GM12878 (cell line): ENCODE measurements around the gene CACYBP. TPM values are rescaled to one million over a fixed set of nuclear protein-coding genes. Genes with fewer than 3 reads are reported as not detected.

Experiments
- ATAC-seq: fragments of 200-7000 bp; cut with Tn5 transposase; 3 replicates; pipeline ENCODE4 v1.9.1; 2020; ENCODE audit warnings: mild to moderate bottlenecking, moderate library complexity
- BruUV-seq: library from RNA; stranded (reverse); fragments of 400-500 nt; replicated peaks from 2 replicates; lab custom pipeline; 2021; lab: Mats Ljungman, UMichigan
- CTCF ChIA-PET: fragments of 300-600 bp; sonication (Branson Sonifier 250); formaldehyde crosslinking; extraction: SDS; loops from one replicate; lab custom pipeline; 2021; ENCODE audit warnings: inconsistent platforms; lab: Yijun Ruan, JAX
- POLR2A ChIA-PET: fragments of 350-600 bp; formaldehyde crosslinking; extraction: SDS; loops from one replicate; lab custom pipeline; 2021; ENCODE audit warnings: inconsistent platforms; lab: Charles Lee
- RAD21 ChIA-PET: fragments of 300-600 bp; sonication (Branson Sonifier 250); formaldehyde crosslinking; loops from one replicate; lab custom pipeline; 2023; ENCODE audit warnings: antibody characterized with exemption; ENCODE audit not compliant: unreplicated experiment; lab: Charles Lee
- SMC1A ChIA-PET: fragments of 300-600 bp; sonication (Branson Sonifier 250); formaldehyde crosslinking; loops from one replicate; lab custom pipeline; 2023; ENCODE audit not compliant: unreplicated experiment, uncharacterized antibody; lab: Charles Lee
- DNase-seq: peaks from one replicate; pipeline ENCODE4 v3.0.0-alpha.2; 2011; ENCODE audit warnings: low read depth, low spot score
- FAIRE-seq: peaks from 3 replicates; lab custom pipeline; 2011; peaks lifted over from hg19 to GRCh38; lab: Jason Lieb, UNC
- H2AFZ ChIP-seq: 2 replicates; pipeline ENCODE4 v1.6.0; 2011; ENCODE audit warnings: low read depth, low read length, control low read depth; ENCODE audit not compliant: control insufficient read depth
- H3K27ac ChIP-seq: 2 replicates; pipeline ENCODE4 v1.5.1; 2011; ENCODE audit warnings: control low read depth; ENCODE audit not compliant: control insufficient read depth, insufficient read depth
- H3K27me3 ChIP-seq, 2 experiments: replicated peaks in 1 of 2; 2 replicates each; pipeline versions ENCODE4 v1.6.0 to v1.6.1; 2011; ENCODE audit warnings: low read length in 1 of 2; ENCODE audit not compliant: control insufficient read depth in 2 of 2, insufficient read depth in 2 of 2
- H3K36me3 ChIP-seq, 2 experiments: 2 replicates each; pipeline ENCODE4 v1.5.1; 2011; ENCODE audit warnings: low read length in 1 of 2; ENCODE audit not compliant: control insufficient read depth in 2 of 2, insufficient read depth in 2 of 2
- H3K4me1 ChIP-seq: 2 replicates; pipeline ENCODE4 v1.6.1; 2011; ENCODE audit warnings: mild to moderate bottlenecking, low read length, moderate library complexity, mixed read lengths; ENCODE audit not compliant: control insufficient read depth, insufficient read depth
- H3K4me2 ChIP-seq: 2 replicates; pipeline ENCODE4 v1.6.0; 2011; ENCODE audit warnings: control low read depth; ENCODE audit not compliant: control insufficient read depth, insufficient read depth
- H3K4me3 ChIP-seq: fragments of 200-600 bp; sonication (generic); 2 replicates; pipeline ENCODE4 v1.5.1; 2016
- H3K79me2 ChIP-seq: 2 replicates; pipeline ENCODE4 v1.6.0; 2011; ENCODE audit warnings: low read length; ENCODE audit not compliant: control insufficient read depth, insufficient read depth
- H3K9ac ChIP-seq: 2 replicates; pipeline ENCODE4 v1.8.0; 2011; ENCODE audit warnings: low read length, control low read depth, mixed read lengths; ENCODE audit not compliant: control insufficient read depth, insufficient read depth
- H3K9me3 ChIP-seq: replicated peaks from 3 replicates; pipeline ENCODE4 v1.5.1; 2011; ENCODE audit warnings: mild to moderate bottlenecking, low read length; ENCODE audit not compliant: control insufficient read depth, insufficient read depth
- H4K20me1 ChIP-seq: 2 replicates; pipeline ENCODE4 v1.6.0; 2011; ENCODE audit not compliant: control insufficient read depth, insufficient read depth
- CBFB ChIP-seq: IDR thresholded peaks from 2 replicates; pipeline ENCODE4 v1.6.1; 2016; ENCODE audit warnings: antibody characterized with exemption, low read depth
- CBX5 ChIP-seq: sonication (generic); IDR thresholded peaks from 2 replicates; pipeline ENCODE4 v1.6.1; 2016; ENCODE audit warnings: low read depth, moderate library complexity, mild to moderate bottlenecking, inconsistent platforms
- CHD4 ChIP-seq: fragments of 200-600 bp; sonication (generic); IDR thresholded peaks from 2 replicates; pipeline ENCODE4 v1.6.1; 2016; ENCODE audit warnings: mild to moderate bottlenecking
- GATAD2B ChIP-seq: fragments of 450-650 bp; conservative IDR thresholded peaks from 2 replicates; pipeline ENCODE4 v1.6.1; 2017; ENCODE audit warnings: low read depth, mild to moderate bottlenecking, moderate library complexity
- HDAC6 ChIP-seq: fragments of 200-600 bp; sonication (generic); IDR thresholded peaks from one replicate; pipeline ENCODE4 v1.8.0; 2017; ENCODE audit warnings: antibody characterized with exemption; ENCODE audit not compliant: unreplicated experiment
- IKZF1 ChIP-seq: fragments of 450-650 bp; conservative IDR thresholded peaks from 2 replicates; pipeline ENCODE4 v1.6.1; 2017; ENCODE audit warnings: antibody characterized with exemption, mild to moderate bottlenecking
- KLF5 ChIP-seq: fragments of 450-650 bp; IDR thresholded peaks from 2 replicates; pipeline ENCODE4 v1.6.1; 2014; ENCODE audit warnings: mild to moderate bottlenecking; ENCODE audit not compliant: partially characterized antibody
- MEF2A ChIP-seq: IDR thresholded peaks from 2 replicates; pipeline ENCODE4 v1.6.1; 2011; ENCODE audit warnings: low read depth, mild to moderate bottlenecking, low read length, moderate library complexity; ENCODE audit not compliant: insufficient read depth
- POLR2AphosphoS2 ChIP-seq: IDR thresholded peaks from 2 replicates; pipeline ENCODE4 v1.6.1; 2011; ENCODE audit warnings: low read depth, mild to moderate bottlenecking, low read length, improper control_type of control experiment, moderate library complexity
- RB1 ChIP-seq: fragments of 450-650 bp; formaldehyde crosslinking; IDR thresholded peaks from 2 replicates; pipeline ENCODE4 v1.6.1; 2017; ENCODE audit warnings: mild to moderate bottlenecking, borderline replicate concordance
- TCF3 ChIP-seq: IDR thresholded peaks from 2 replicates; pipeline ENCODE4 v1.6.1; 2012; ENCODE audit warnings: low read depth, mild to moderate bottlenecking, low read length, borderline replicate concordance; ENCODE audit not compliant: insufficient read depth
- ZBTB4 ChIP-seq: fragments of 450-650 bp; formaldehyde crosslinking; IDR thresholded peaks from 2 replicates; pipeline ENCODE4 v1.4.0; 2022; ENCODE audit warnings: mild to moderate bottlenecking, moderate library complexity
- WGBS: methylation state at CpG from one replicate; pipeline ENCODE4 v1.1.6; 2016; ENCODE audit warnings: low lambda C conversion rate; ENCODE audit not compliant: insufficient replicate concordance, insufficient coverage; ENCODE audit errors: missing lambda C conversion rate; 5-methylcytosine and 5-hydroxymethylcytosine counted together
- in situ Hi-C: fragments of 300-500 bp; cut with MboI; formaldehyde crosslinking; loops from 9 replicates; pipeline ENCODE4 v1.14.3; 2018; ENCODE audit warnings: mixed read lengths
- intact Hi-C: fragments of 100-400 bp; cut with micrococcal nuclease; formaldehyde crosslinking; loops from one replicate; pipeline ENCODE4 v1.14.2; 2022; ENCODE audit not compliant: unreplicated experiment
- polyA plus RNA-seq, 11 experiments: library from polyadenylated mRNA; depleted of rRNA in 4 of 11; unstranded in 6 of 11; stranded (reverse) in 5 of 11; fragments of >200 nt; fragmentation: Nextera tagmentation in 4 of 11; fragmentation: Illumina TruSeq in 1 of 11; extraction: Ambion mirVana in 4 of 11; extraction: Trizol in 1 of 11; gene quantifications; 1 replicate in 1 of 11; 2 replicates in 10 of 11; pipeline versions ENCODE4 v1.2.1 to v1.2.3, GENCODE V29; 2011 to 2016; ENCODE audit warnings: inconsistent platforms in 2 of 11, missing spikeins in 2 of 11, low read depth in 1 of 11
- total RNA-seq, 4 experiments: library from RNA; depleted of rRNA in 3 of 4; stranded (reverse); fragments of >200 nt in 3 of 4; fragmentation: Illumina TruSeq in 1 of 4; extraction: Trizol in 1 of 4; gene quantifications; 2 replicates each; pipeline versions ENCODE4 v1.2.1 to v1.2.3, GENCODE V29; 2013 to 2021
- TF ChIP-seq, protein P1 (sequence below): IDR thresholded peaks from 2 replicates; pipeline ENCODE4 v1.6.1; 2012; ENCODE audit warnings: low read depth, low read length, improper control_type of control experiment
- TF ChIP-seq, protein P2 (sequence below): fragments of 450-650 bp; IDR thresholded peaks from 2 replicates; pipeline ENCODE4 v1.6.1; 2017; ENCODE audit warnings: mild to moderate bottlenecking, low read depth, inconsistent platforms; ENCODE audit not compliant: poor library complexity, severe bottlenecking
- TF ChIP-seq, protein P3 (sequence below): fragments of 450-650 bp; IDR thresholded peaks from 2 replicates; pipeline ENCODE4 v1.6.1; 2018; ENCODE audit warnings: mild to moderate bottlenecking, low read depth, moderate library complexity; ENCODE audit not compliant: partially characterized antibody

Gene CACYBP
- total and polyA plus RNA-seq, 10 of the 15 experiments (the other 5 are each of a cell fraction or from before 2014, with no cell fraction given) = 77.7 to 488 (median 218) TPM

DNA sequence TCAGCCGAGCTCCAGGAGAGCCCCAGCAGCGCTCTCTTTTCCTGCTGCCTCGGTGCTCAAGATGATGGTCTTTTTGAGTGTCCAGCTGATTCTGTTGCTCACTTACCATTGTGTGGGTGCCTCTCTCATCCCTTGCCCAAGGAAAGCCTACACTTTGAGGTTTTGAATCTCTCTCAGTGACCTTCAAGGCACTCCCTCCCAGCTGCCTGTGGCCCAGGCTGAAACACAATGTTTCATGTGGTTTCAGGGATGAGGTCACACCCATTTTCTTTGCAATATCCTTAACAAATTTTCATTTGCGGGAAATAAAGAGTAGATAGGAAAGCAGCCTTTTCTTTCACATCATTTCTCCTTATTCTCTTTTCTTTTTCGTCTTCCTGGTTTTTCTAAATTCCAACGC, 36.1 kb downstream of the CACYBP start:
- ATAC-seq (no peak), DNase-seq (no peak), FAIRE-seq (no peak)
- SMC1A ChIA-PET = no interaction called here
- WGBS = 54% methylated on average over 6 of the region's 6 CpGs
- in situ Hi-C loops = no loop called here
- CTCF ChIA-PET = interaction anchor here (0.9 to 2.3 kb wide), 5 partner anchors 11 to 119 kb away, joined by 3 to 8 read pairs (median 3); no protein-coding TSS in a partner anchor
- Histone ChIP-seq H3K27me3 (peaks cover 0 to 3% of the 10 kb centered on the region in 2 experiments; a peak in 2 of 4 replicates), H3K27ac (no peak overlapping the region), H3K4me2 (no peak overlapping the region), H2AFZ (no peak overlapping the region), H3K4me3 (no peak overlapping the region), H3K9ac (no peak overlapping the region), H3K4me1 (no peaks in the 10 kb centered on the region), H4K20me1 (no peaks in the 10 kb centered on the region), H3K36me3 (no peaks in the 10 kb centered on the region), H3K79me2 (no peaks in the 10 kb centered on the region), H3K9me3 (no peaks in the 10 kb centered on the region)
- RAD21 ChIA-PET = interaction anchor here (1.6 kb wide), 1 partner anchor 89 kb away, joined by 4 read pairs; no protein-coding TSS in a partner anchor
- no TSS peak for BruUV-seq
- TF ChIP-seq POLR2AphosphoS2 (no peak), ZBTB4 (CRISPR knock-in tag) (no peak), CBX5 (no peak), CHD4 (no peak), MEF2A (no peak), HDAC6 (no peak), CBFB (no peak), GATAD2B (no peak), IKZF1 (no peak), RB1 (no peak), KLF5 (no peak), TCF3 (no peak)
- TF ChIP-seq, protein P1, sequence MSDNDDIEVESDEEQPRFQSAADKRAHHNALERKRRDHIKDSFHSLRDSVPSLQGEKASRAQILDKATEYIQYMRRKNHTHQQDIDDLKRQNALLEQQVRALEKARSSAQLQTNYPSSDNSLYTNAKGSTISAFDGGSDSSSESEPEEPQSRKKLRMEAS = no peak
- TF ChIP-seq, protein P2, sequence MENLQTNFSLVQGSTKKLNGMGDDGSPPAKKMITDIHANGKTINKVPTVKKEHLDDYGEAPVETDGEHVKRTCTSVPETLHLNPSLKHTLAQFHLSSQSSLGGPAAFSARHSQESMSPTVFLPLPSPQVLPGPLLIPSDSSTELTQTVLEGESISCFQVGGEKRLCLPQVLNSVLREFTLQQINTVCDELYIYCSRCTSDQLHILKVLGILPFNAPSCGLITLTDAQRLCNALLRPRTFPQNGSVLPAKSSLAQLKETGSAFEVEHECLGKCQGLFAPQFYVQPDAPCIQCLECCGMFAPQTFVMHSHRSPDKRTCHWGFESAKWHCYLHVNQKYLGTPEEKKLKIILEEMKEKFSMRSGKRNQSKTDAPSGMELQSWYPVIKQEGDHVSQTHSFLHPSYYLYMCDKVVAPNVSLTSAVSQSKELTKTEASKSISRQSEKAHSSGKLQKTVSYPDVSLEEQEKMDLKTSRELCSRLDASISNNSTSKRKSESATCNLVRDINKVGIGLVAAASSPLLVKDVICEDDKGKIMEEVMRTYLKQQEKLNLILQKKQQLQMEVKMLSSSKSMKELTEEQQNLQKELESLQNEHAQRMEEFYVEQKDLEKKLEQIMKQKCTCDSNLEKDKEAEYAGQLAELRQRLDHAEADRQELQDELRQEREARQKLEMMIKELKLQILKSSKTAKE = no peak
- TF ChIP-seq, protein P3, sequence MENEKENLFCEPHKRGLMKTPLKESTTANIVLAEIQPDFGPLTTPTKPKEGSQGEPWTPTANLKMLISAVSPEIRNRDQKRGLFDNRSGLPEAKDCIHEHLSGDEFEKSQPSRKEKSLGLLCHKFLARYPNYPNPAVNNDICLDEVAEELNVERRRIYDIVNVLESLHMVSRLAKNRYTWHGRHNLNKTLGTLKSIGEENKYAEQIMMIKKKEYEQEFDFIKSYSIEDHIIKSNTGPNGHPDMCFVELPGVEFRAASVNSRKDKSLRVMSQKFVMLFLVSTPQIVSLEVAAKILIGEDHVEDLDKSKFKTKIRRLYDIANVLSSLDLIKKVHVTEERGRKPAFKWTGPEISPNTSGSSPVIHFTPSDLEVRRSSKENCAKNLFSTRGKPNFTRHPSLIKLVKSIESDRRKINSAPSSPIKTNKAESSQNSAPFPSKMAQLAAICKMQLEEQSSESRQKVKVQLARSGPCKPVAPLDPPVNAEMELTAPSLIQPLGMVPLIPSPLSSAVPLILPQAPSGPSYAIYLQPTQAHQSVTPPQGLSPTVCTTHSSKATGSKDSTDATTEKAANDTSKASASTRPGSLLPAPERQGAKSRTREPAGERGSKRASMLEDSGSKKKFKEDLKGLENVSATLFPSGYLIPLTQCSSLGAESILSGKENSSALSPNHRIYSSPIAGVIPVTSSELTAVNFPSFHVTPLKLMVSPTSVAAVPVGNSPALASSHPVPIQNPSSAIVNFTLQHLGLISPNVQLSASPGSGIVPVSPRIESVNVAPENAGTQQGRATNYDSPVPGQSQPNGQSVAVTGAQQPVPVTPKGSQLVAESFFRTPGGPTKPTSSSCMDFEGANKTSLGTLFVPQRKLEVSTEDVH = no peak
- intact Hi-C loops = no loop called here
- POLR2A ChIA-PET = no interaction called here
